CD4-positive, alpha-beta T cell treated with Interleukin-15 for 4 hours (primary cell): Measurements from ENCODE around the gene MYH11.
"Not testable (repeated sequence)": the region's sequence is repeated elsewhere in the genome, so short reads cannot be mapped to it uniquely, and the experiment has no call there.

ENCODE experiments used
- DNase-seq: peaks from one replicate; pipeline ENCODE4 v3.0.0-alpha.2; 2020; ENCODE audit warnings: low spot score

Gene MYH11

DNA sequence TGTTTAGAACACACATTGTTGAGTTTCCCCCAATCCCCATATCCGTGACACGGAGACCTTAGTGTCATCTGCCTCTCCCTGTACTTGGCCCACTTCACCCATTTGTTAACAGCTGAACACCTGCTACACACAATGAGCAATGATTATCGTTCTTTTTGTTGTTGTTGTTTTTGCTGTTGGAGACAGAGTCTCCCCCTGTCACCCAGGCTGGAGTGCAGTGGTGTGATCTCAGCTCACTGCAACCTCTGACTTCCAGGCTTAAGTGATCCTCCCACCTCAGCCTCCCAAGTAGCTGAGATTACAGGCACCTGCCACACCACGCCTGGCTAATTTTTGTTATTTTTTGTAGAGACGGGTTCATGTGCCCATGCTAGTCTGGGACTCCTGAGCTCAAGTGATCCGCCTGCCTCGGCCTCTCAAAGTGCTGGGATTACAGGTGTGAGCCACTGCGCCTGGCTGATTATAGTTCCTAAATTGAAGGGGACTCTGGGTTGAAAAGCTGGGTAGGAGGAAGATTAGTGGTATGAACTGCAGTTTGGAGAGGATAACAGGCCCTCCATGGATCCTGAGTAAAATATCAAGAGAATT lies 185.2 kb downstream of the MYH11 start:
- no peak for DNase-seq

DNA sequence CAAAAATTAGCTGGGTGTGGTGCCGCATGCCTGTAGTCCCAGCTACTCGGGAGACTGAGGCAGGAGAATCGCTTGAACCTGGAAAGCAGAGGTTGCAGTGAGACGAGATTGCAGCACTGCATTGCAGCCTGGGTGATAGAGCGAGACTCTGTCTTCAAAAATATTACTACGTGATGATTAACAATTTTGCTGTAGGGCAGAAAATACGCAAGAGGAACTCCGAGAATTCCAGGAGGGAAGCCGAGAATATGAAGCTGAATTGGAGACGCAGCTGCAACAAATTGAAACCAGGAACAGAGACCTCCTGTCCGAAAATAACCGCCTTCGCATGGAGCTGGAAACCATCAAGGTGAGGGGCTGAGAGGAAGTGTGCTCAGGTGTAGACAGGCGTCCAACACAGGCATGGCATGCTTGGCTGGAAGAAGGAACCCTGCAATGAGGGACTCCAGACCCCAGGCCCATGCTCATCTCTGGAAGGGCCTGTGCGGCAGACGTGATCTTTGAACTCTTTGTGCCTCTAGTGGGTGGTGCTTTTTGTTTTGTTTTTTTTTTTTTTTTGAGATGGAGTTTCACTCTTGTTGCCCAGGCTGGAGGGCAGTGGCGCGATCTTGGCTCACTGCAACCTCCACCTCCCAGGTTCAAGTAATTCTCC lies 189.6 kb downstream of the MYH11 start:
- no peak for DNase-seq

DNA sequence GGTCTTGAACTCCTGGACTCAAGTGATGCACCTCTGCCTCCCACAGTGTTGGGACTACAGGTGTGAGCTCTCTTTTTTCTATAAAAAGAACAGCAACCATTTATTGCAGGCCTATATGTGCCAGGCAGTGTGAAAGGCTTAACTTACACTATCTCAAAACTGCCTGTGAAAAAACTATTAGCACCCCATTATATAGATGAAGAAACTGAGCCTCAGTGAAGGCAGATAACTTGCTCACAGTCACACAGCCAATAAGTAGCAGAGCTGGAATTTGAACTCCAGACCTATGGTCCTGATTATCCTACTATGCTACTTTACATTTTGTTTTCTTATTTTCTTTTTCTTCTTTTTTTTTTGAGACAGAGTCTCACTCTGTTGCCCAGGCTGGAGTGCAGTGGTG lies 191.7 kb downstream of the MYH11 start:
- no peak for DNase-seq

DNA sequence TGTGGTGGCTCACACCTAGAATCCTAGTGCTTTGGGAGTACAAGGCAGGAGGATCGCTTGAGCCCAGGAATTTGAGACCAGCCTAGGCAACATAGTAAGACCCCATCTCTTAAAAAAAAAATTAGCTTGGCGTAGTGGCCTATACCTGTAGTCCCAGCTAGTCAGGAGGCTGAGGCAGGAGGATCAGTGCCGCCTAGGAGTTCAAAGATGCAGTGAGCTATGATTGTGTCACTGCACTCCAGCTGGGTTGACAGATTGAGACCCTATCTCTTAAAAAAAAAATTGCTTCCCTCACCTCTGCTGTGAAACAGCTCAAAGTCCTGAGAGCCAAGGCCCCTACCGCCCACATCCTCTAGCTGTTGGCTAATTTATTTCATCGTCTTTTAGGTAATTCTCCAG lies 196.6 kb downstream of the MYH11 start:
- no peak for DNase-seq

DNA sequence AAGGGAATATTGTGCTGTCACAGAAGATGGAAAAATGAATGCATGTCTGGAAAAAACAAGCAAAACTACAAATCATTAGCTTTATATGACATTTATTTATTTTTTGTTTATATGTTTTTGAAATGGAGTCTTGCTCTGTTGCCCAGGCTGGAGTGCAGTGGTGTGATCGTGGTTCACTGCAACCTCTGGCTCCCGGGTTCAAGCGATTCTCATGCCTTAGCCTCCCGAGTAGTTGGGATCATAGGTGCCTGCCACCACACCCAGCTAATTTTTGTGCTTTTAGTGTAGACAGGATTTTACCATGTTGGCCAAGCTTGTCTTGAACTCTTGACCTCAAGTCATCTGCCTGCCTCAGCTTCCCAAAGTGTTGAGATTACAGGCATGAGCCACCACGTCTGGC lies 198.3 kb downstream of the MYH11 start:
- DNase-seq = no peak

DNA sequence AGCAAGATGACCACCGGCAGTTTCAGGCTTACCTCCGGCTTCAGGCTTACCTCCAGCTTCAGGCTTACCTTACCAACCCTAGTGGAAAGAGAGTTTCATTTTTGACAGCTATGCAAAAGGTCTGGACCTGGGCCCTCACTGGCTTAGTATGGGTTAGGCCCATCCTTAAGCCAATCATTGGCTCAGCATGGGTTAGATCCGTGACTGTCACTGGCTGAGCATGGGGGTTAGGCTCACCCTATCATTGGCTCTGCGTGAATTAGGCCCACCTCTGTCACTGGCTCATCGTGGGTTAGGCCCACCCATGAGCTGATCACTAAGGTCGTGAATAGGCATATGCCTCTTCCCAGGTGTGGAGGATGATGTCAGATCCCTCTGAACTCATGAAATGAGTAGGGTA lies 198.7 kb downstream of the MYH11 start:
- DNase-seq = no peak

DNA sequence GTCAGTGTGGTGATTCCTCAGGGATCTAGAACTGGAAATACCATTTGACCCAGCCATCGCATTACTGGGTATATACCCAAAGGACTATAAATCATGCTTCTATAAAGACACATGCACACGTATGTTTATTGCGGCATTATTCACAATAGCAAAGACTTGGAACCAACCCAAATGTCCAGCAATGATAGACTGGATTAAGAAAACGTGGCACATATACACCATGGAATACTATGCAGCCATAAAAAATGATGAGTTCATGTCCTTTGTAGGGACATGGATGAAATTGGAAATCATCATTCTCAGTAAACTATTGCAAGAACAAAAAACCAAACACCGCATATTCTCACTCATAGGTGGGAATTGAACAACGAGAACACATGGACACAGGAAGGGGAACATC lies 201.3 kb downstream of the MYH11 start:
- not testable (repeated sequence) for DNase-seq

DNA sequence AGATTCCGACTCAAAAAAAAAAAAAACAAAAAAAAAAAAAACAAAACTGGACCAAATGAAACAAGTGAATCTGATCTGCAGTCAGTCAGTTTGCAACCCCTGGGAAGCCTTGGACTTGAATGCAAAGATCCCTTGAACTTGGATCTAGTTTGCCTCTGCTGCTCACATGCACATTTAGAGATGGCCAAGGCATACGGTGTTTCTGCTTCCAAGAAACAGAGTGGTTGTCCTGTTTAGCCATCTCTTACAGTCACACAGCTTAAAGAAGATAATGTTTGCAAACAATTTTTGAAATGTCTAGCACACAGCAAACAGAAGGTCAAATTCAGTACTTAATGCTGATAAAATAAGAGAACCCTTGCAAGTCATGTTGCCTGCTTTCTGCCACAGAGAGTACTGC lies 202.2 kb downstream of the MYH11 start:
- no peak for DNase-seq

DNA sequence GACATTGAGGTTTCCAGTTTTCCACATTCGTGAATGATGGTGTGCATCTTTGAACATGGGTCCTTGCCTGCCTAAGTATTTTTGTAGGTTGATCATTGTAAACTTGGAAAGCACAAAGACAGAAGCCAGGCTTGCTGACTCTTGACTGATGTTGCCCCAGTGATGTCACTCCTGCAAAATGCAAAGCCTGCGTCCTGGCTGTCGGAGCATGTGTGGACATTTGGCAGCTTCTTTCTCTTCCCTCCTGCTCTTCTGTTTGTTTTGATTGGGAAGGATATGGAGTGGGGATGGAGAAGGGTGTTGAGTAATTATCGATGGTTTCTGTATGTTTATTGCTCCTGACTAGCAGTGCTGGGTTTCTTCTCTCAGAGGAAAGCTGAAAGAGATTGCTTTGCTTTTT lies 203.6 kb downstream of the MYH11 start:
- no peak for DNase-seq
